Upper lobe of left lung (tissue), 4 donors: ENCODE results near the gene IL1RAP.

Experiments used
- CTCF ChIP-seq, 6 experiments: fragments of 450-650 bp in 4 of 6; fragments of 200-600 bp in 2 of 6; sonication (generic) in 2 of 6; IDR thresholded peaks; one replicate each; pipeline ENCODE4 v1.5.1; 2016 to 2019; ENCODE audit warnings: antibody characterized with exemption in 6 of 6
- EP300 ChIP-seq, 4 donors: sonication (generic); formaldehyde crosslinking; IDR thresholded peaks; one replicate each; pipeline ENCODE4 v1.5.1; 2017; ENCODE audit warnings: antibody characterized with exemption in 4 of 4, control low read depth in 2 of 4
- POLR2A ChIP-seq, 4 donors: fragments of 450-650 bp; IDR thresholded peaks; one replicate each; pipeline ENCODE4 v1.5.1; 2016 to 2017; ENCODE audit warnings: antibody characterized with exemption in 4 of 4, mild to moderate bottlenecking in 2 of 4
- POLR2AphosphoS5 ChIP-seq, 2 donors: sonication (generic); formaldehyde crosslinking; IDR thresholded peaks; one replicate each; pipeline ENCODE4 v1.5.1; 2017; ENCODE audit warnings: antibody characterized with exemption in 2 of 2

GRCh38 chr3:190467922-190468321, 46.0 kb upstream of the IL1RAP start:
- TF ChIP-seq POLR2A (IDR thresholded peaks at IDR 0.05) (no peak), CTCF (IDR thresholded peaks at IDR 0.05) (no peak), POLR2AphosphoS5 (IDR thresholded peaks at IDR 0.05) (no peak), EP300 (IDR thresholded peaks at IDR 0.05) (no peak)
